Measurements from ENCODE around the gene TRIM72.

The TRIM72 gene

GRCh38 chr16:31216422-31217135 lies 2.7 kb downstream of the TRIM72 start, which contains the start of gene PYDC1:
Gene PYDC1, minus strand, starts transcription at chr16:31217135. Its CDS starts 107 bp downstream, at chr16:31217028.
- no peak for TF ChIP-seq CTCF (IDR thresholded peaks at IDR 0.05)

GRCh38 chr16:31217136-31217530 lies 3.2 kb downstream of the TRIM72 start:
- no peak for TF ChIP-seq CTCF (IDR thresholded peaks at IDR 0.05)

GRCh38 chr16:31219154-31219741 lies 5.3 kb downstream of the TRIM72 start:
- TF ChIP-seq CTCF (IDR thresholded peaks at IDR 0.05): no peak

- no peak for TF ChIP-seq CTCF (IDR thresholded peaks at IDR 0.05)
Measured at GRCh38 chr16:31221357-31222160, 7.6 kb downstream of the TRIM72 start.

GRCh38 chr16:31223044-31223443 lies 9.1 kb downstream of the TRIM72 start:
- TF ChIP-seq CTCF (IDR thresholded peaks at IDR 0.05): no peak

GRCh38 chr16:31224092-31224955 lies 10.4 kb downstream of the TRIM72 start:
- TF ChIP-seq CTCF (IDR thresholded peaks at IDR 0.05): no peak

- TF ChIP-seq CTCF (IDR thresholded peaks at IDR 0.05): no peak
Measured at GRCh38 chr16:31225193-31225592, 11.3 kb downstream of the TRIM72 start.

Measured in LNCAP (cell line).